OCI-LY3 (cell line): ENCODE measurements around the gene E2F3.

Experiments
- CTCF ChIP-seq: fragments of 200-600, 300-600 bp; sonication (generic); IDR thresholded peaks from 2 replicates; pipeline ENCODE4 v1.5.1; 2014; ENCODE audit warnings: antibody characterized with exemption, low read length, low read depth
- EZH2phosphoT487 ChIP-seq: fragments of 200-600 bp; shearing (Covaris generic); IDR thresholded peaks from 2 replicates; pipeline ENCODE4 v1.6.1; 2018; ENCODE audit warnings: antibody characterized with exemption, mixed run types, low read depth

GRCh38 chr6:20362623-20363022 lies 39.1 kb upstream of the E2F3 start:
- TF ChIP-seq CTCF = no peak
- no peak for TF ChIP-seq EZH2phosphoT487
